Chondrocyte (in vitro differentiated cells): ENCODE data around the gene NUP210L. TPM values are rescaled to one million over a fixed set of nuclear protein-coding genes. Genes with fewer than 3 reads are reported as not detected.
"Not testable (repeated sequence)": the region's sequence is repeated elsewhere in the genome, so short reads cannot be mapped to it uniquely, and the experiment has no call there.

Source experiments
- DNase-seq: peaks from one replicate; pipeline ENCODE4 v3.0.0; 2021; ENCODE audit warnings: mixed read lengths, low spot score
- H3K27ac Mint-ChIP-seq: one replicate; pipeline ENCODE4 v1.8.0; 2021; ENCODE audit warnings: mild to moderate bottlenecking, moderate library complexity, mixed read lengths; ENCODE audit not compliant: unreplicated experiment
- H3K27me3 Mint-ChIP-seq: 2 replicates; pipeline ENCODE4 v1.8.0; 2021; ENCODE audit warnings: low read depth, mixed read lengths
- H3K36me3 Mint-ChIP-seq: 2 replicates; pipeline ENCODE4 v1.8.0; 2021; ENCODE audit warnings: low read depth, mixed read lengths
- H3K4me1 Mint-ChIP-seq: 2 replicates; pipeline ENCODE4 v1.8.0; 2021; ENCODE audit warnings: low read depth, mild to moderate bottlenecking, mixed read lengths
- H3K4me3 Mint-ChIP-seq: one replicate; pipeline ENCODE4 v1.8.0; 2021; ENCODE audit warnings: mild to moderate bottlenecking, moderate library complexity, mixed read lengths; ENCODE audit not compliant: unreplicated experiment
- H3K9me3 Mint-ChIP-seq: 2 replicates; pipeline ENCODE4 v1.8.0; 2021; ENCODE audit warnings: low read depth, mixed read lengths
- total RNA-seq: library from RNA; stranded (reverse); gene quantifications from 3 replicates; pipeline ENCODE4 v1.2.1, GENCODE V29; 2021
- TF ChIP-seq, protein P1 (sequence below): fragments of 200-600 bp; sonication (generic); IDR thresholded peaks from 2 replicates; pipeline ENCODE4 v1.5.0; 2021; ENCODE audit warnings: antibody characterized with exemption, mild to moderate bottlenecking, moderate library complexity

The NUP210L gene
- total RNA-seq, 1 donor from 2014 or later = not detected

DNA sequence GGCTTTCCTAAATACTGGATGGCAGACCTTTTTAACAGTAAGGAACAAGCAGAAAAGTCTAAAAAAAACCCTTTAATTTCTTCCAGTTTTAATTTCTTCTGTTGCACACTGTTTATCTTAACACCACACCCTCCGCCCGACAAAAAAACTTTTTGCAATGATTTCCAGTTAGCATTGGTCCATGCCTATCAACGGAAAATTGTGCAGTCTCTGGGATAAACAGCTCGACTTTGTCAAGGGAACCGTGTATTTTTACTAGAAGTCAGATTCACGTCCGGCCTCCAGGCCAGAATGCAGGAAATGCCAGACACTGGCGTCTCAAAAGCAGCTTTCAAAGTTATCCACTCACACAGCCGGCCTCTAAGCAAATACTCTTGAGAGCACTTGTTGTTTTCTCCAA, 378 bp upstream of the NUP210L start:
- H3K4me3 Mint-ChIP-seq = no peak overlapping the region
- H3K4me1 Mint-ChIP-seq = peaks cover 60% of the 10 kb centered on the region
- H3K27me3 Mint-ChIP-seq = no peaks in the 10 kb centered on the region
- H3K36me3 Mint-ChIP-seq = peaks cover 16% of the 10 kb centered on the region
- TF ChIP-seq, protein P1, sequence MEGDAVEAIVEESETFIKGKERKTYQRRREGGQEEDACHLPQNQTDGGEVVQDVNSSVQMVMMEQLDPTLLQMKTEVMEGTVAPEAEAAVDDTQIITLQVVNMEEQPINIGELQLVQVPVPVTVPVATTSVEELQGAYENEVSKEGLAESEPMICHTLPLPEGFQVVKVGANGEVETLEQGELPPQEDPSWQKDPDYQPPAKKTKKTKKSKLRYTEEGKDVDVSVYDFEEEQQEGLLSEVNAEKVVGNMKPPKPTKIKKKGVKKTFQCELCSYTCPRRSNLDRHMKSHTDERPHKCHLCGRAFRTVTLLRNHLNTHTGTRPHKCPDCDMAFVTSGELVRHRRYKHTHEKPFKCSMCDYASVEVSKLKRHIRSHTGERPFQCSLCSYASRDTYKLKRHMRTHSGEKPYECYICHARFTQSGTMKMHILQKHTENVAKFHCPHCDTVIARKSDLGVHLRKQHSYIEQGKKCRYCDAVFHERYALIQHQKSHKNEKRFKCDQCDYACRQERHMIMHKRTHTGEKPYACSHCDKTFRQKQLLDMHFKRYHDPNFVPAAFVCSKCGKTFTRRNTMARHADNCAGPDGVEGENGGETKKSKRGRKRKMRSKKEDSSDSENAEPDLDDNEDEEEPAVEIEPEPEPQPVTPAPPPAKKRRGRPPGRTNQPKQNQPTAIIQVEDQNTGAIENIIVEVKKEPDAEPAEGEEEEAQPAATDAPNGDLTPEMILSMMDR = no peak
- no peaks in the 10 kb centered on the region for H3K9me3 Mint-ChIP-seq
- H3K27ac Mint-ChIP-seq = peak overlapping the region; percentile 86
- no peak for DNase-seq

DNA sequence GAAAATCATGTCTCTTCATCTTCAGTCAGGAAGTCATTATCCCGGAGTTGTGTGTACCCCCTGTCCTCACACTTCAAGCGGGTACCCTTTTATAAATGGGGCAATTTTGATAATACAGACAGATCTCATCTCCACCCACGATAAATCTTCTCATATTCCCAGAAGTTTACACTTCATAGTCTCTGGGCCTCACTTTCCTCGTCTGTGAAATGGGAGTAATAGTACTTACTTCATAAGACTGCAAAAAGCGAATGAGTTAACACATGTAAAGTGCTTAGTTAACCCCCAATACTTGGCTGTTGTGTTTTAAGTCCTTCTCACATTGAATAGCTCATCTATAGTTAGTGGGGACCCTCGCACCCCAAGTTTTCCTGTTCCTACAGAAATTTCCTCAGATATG, 820 bp downstream of the NUP210L start:
- TF ChIP-seq, protein P1 = no peak
- Mint-ChIP-seq H3K27ac (peak overlapping the region; percentile 63), H3K4me3 (no peak overlapping the region), H3K9me3 (no peaks in the 10 kb centered on the region), H3K27me3 (no peaks in the 10 kb centered on the region), H3K36me3 (peaks cover 9% of the 10 kb centered on the region), H3K4me1 (peaks cover 60% of the 10 kb centered on the region)
- no peak for DNase-seq

DNA sequence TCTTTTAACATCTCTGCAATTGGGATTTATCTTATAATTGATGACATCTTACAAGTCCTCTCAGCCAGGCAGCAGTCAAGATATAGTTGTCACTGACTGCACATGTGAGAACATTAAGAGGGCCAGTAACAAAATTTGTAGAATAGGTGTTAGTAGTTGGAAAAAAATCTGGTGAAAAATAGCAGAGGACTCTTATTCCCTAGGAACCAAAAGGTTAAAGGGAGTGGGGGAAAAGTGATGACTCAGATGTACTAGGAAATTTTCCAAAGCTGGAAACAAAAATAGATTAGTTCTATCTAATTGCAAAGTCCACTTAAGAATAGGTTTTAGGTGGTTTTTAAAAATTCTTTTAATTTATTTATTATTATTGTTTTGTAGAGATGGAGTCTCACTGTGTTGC, 3.6 kb downstream of the NUP210L start:
- DNase-seq = no peak
- peak overlapping the region; percentile 50 for H3K27ac Mint-ChIP-seq
- H3K4me3 Mint-ChIP-seq = no peak overlapping the region
- TF ChIP-seq, protein P1 = no peak
- H3K36me3 Mint-ChIP-seq = peaks cover 3% of the 10 kb centered on the region
- no peaks in the 10 kb centered on the region for H3K9me3 Mint-ChIP-seq
- H3K27me3 Mint-ChIP-seq = no peaks in the 10 kb centered on the region
- peaks cover 46% of the 10 kb centered on the region for H3K4me1 Mint-ChIP-seq

DNA sequence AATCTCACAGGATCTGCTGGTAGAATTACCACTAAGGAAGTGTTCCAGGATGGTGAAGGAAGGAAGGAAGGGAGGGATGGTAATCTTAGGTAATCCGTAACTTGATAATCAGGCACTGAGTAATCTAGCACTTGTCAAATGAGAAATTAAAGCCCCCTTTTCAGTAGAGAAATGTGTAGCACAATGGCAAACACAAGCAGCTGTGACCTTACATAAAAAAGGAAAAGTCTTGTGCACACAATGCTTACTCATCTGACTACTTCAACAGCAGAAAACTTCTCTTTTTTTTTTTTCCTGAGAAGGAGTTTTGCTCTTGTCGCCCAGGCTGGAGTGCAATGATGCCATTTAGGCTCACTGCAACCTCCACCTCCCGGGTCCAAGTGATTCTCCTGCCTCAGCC, 6.1 kb downstream of the NUP210L start:
- Mint-ChIP-seq H3K36me3 (peaks cover under 1% of the 10 kb centered on the region), H3K27ac (peak overlapping the region; percentile 29), H3K4me1 (peaks cover 23% of the 10 kb centered on the region), H3K9me3 (no peaks in the 10 kb centered on the region), H3K27me3 (no peaks in the 10 kb centered on the region), H3K4me3 (no peak overlapping the region)
- TF ChIP-seq, protein P1 = no peak
- no peak for DNase-seq

DNA sequence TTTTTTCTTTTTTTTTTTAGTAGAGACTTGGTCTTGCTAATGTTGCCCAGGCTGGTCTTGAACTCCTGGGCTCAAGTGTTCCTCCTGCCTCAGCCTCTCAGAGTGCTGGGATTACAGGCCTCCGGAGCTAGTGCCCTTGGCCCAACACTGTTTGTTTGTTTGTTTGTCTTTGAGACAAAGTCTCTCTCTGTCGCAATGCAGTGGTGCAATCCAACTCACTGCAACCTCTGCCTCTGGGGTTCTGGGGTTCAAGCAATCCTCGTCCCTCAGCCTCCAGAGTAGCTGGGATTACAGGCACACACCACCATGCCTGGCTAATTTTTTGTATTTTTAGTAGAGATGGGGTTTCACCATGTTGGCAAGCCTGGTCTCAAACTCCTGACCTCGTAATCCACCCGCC, 7.4 kb downstream of the NUP210L start:
- DNase-seq, H3K9me3 Mint-ChIP-seq, H3K4me3 Mint-ChIP-seq, H3K27ac Mint-ChIP-seq, H3K36me3 Mint-ChIP-seq, H3K27me3 Mint-ChIP-seq: not testable (repeated sequence)
- peaks cover 19% of the 10 kb centered on the region for H3K4me1 Mint-ChIP-seq

DNA sequence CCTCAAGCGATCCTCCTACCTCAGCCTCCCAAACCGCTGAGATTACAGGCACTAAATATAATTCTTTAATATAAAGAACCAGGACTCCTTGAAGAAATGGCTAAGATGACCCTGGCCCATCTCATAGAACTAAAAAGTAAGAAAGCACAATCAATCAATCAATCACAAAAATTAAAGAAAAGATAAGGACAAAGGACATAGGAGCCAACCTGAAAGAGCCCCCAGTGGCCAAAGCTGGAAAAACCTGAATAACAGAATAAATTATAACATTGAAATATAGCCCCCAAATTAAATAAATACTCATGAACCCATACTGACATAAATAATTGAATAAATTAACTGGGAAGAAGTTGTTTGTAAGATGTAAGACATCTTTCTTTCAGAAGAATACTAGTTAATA, 8.9 kb downstream of the NUP210L start:
- no peak overlapping the region for H3K27ac Mint-ChIP-seq
- H3K36me3 Mint-ChIP-seq = no peaks in the 10 kb centered on the region
- peaks cover 13% of the 10 kb centered on the region for H3K4me1 Mint-ChIP-seq
- H3K9me3 Mint-ChIP-seq = no peaks in the 10 kb centered on the region
- TF ChIP-seq, protein P1 = peak; percentile 73
- no peak for DNase-seq
- H3K4me3 Mint-ChIP-seq = no peak overlapping the region
- H3K27me3 Mint-ChIP-seq = no peaks in the 10 kb centered on the region
